Measurements from ENCODE around the gene HDAC8. TPM values are rescaled to one million over a fixed set of nuclear protein-coding genes. Genes with fewer than 3 reads are reported as not detected.

HDAC8 gene
- total and polyA plus RNA-seq, 9 of the 15 experiments (the other 6 are each of a cell fraction or from before 2014, with no cell fraction given): 18.9 to 53.8 (median 28.7) TPM

DNA sequence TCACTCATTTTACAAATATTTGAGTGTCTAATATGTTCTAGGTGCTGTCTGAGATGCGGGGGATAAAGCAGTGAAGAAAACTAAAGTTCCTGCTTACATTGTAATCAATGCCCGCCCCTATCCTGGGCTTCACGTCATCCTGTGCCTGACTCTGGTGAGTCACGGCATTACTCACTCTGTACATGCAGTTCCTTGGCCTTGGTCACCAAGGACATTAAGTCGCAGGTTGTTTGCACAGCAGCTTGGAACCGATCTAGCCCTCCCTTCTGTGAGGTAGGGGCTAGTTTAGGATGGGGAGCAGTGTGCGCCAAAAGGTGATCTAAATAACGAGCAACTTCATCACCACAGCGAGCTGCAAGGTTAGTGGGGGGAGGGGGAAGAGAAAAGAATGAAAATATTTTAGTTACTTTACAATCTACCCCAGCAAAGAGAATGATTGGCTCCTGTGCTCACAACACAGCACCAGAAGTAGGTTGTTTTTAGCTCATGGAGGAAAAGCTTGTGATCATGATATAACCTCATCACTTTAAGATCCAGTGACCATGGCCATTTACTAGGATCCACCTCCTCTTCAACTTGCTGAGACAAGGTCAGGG is 48.0 kb upstream of the HDAC8 start (continued):
- no peak for TF ChIP-seq U2AF1 (optimal IDR thresholded peaks at IDR 0.05; ENCODE audit: low read depth, low read length)
- no peak for TF ChIP-seq MCM3 (IDR thresholded peaks at IDR 0.05)
- no peak for TF ChIP-seq ZEB2 (IDR thresholded peaks at IDR 0.05)
- peak; percentile 88 for TF ChIP-seq JUND (IDR thresholded peaks at IDR 0.05; ENCODE audit: borderline replicate concordance, low read depth, low read length)
- TF ChIP-seq JUND (tag; IDR thresholded peaks at IDR 0.05; ENCODE audit: borderline replicate concordance, low read depth, low read length): peak; percentile 88
- TF ChIP-seq ASH1L (IDR thresholded peaks at IDR 0.05; ENCODE audit: borderline replicate concordance, low read depth, partially characterized antibody): no peak
- no peak for TF ChIP-seq POLR2G (IDR thresholded peaks at IDR 0.05; ENCODE audit: low read depth, low read length)
- TF ChIP-seq CREBBP (IDR thresholded peaks at IDR 0.05; ENCODE audit: low read depth, low read length): no peak
- TF ChIP-seq HMBOX1 (IDR thresholded peaks at IDR 0.05): peak; percentile 56; the same call in 1 of the 2 replicates
- TF ChIP-seq NFIC (IDR thresholded peaks at IDR 0.05): no peak
- TF ChIP-seq ZC3H8 (IDR thresholded peaks at IDR 0.05): no peak
- TF ChIP-seq DPF2 (IDR thresholded peaks at IDR 0.05): peak; percentile 49; the same call in 1 of the 2 replicates
- TF ChIP-seq, protein P1, sequence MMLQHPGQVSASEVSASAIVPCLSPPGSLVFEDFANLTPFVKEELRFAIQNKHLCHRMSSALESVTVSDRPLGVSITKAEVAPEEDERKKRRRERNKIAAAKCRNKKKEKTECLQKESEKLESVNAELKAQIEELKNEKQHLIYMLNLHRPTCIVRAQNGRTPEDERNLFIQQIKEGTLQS (IDR thresholded peaks at IDR 0.05): peak; percentile 86
- TF ChIP-seq, protein P1 (CRISPR knock-in tag; conservative IDR thresholded peaks at IDR 0.05): no peak
- peak; percentile 49 for TF ChIP-seq FOS (IDR thresholded peaks at IDR 0.05; ENCODE audit: extremely low read depth, insufficient read length)
- TF ChIP-seq CREM (IDR thresholded peaks at IDR 0.05; ENCODE audit: low read depth): peak; percentile 87
- no peak for TF ChIP-seq ZNF408 (CRISPR knock-in tag; IDR thresholded peaks at IDR 0.05; ENCODE audit: low read depth)
- TF ChIP-seq FOXA3 (CRISPR knock-in tag; conservative IDR thresholded peaks at IDR 0.05 in 1 of 2, IDR thresholded peaks at IDR 0.05 in 1 of 2): peak in 1 of 2 experiments; percentile 26; a peak in 1 of 4 replicates
- peak; percentile 95 for TF ChIP-seq FOSL1 (tag; conservative IDR thresholded peaks at IDR 0.05)
- TF ChIP-seq HSF4 (CRISPR knock-in tag; IDR thresholded peaks at IDR 0.05; ENCODE audit: borderline replicate concordance): no peak
- peak; percentile 47 for TF ChIP-seq ARID1B (IDR thresholded peaks at IDR 0.05)
- TF ChIP-seq THRAP3 (IDR thresholded peaks at IDR 0.05; ENCODE audit: borderline replicate concordance): no peak
- no peak for TF ChIP-seq NR2C1 (IDR thresholded peaks at IDR 0.05)
- no peak for TF ChIP-seq NR2C1 (tag; IDR thresholded peaks at IDR 0.05)
- no peak for TF ChIP-seq ATF1 (CRISPR knock-in tag; IDR thresholded peaks at IDR 0.05)
- peak; percentile 24; the same call in 1 of the 2 replicates for TF ChIP-seq ATF1 (tag; IDR thresholded peaks at IDR 0.05)
